ENCODE measurements around the gene IRS1. TPM values are rescaled to one million over a fixed set of nuclear protein-coding genes. Genes with fewer than 3 reads are reported as not detected.

IRS1 gene
- total RNA-seq, 4 donors from 2014 or later = 14.3 to 16.2 (median 15.5) TPM

GRCh38 chr2:226839951-226840350 is 40.3 kb upstream of the IRS1 start:
- ATAC-seq (ENCODE audit: low FRiP score) (no peak), DNase-seq (ENCODE audit: low spot score) (no peak)
- TF ChIP-seq CTCF (IDR thresholded peaks at IDR 0.05) = no peak

GRCh38 chr2:226839161-226839560 is 39.5 kb upstream of the IRS1 start:
- ATAC-seq (ENCODE audit: low FRiP score) (no peak), DNase-seq (ENCODE audit: low spot score) (no peak)
- TF ChIP-seq CTCF (IDR thresholded peaks at IDR 0.05) = no peak

DNA sequence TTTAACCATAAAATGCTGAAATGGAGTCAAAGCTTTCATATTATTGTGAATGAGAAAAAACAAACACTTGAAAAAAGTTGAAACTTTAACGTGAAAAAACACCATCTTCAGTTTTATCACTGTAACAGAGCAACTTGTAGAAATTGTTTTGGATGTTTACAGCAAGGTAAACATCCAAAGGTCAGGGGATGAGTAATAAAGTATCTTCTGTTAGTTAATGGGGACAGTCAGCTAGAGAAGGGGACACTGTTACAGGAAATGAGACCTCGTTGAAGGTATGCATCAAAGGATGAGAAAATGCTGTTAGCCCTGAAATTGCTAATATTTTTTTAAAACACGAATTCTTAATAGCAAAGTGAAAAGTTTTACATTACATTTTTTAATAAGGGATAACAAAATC is 39.1 kb upstream of the IRS1 start:
- no peak for ATAC-seq (ENCODE audit: low FRiP score)
- TF ChIP-seq CTCF (IDR thresholded peaks at IDR 0.05) = no peak
- no peak for DNase-seq (ENCODE audit: low spot score)

GRCh38 chr2:226837787-226838603 is 38.4 kb upstream of the IRS1 start:
- TF ChIP-seq CTCF (IDR thresholded peaks at IDR 0.05) = no peak
- no peak for ATAC-seq (ENCODE audit: low FRiP score)
- no peak for DNase-seq (ENCODE audit: low spot score)

- no peak for TF ChIP-seq CTCF (IDR thresholded peaks at IDR 0.05)
- DNase-seq (ENCODE audit: low spot score) (no peak), ATAC-seq (ENCODE audit: low FRiP score) (no peak)
Observed at GRCh38 chr2:226837334-226837733, 37.7 kb upstream of the IRS1 start.

DNA sequence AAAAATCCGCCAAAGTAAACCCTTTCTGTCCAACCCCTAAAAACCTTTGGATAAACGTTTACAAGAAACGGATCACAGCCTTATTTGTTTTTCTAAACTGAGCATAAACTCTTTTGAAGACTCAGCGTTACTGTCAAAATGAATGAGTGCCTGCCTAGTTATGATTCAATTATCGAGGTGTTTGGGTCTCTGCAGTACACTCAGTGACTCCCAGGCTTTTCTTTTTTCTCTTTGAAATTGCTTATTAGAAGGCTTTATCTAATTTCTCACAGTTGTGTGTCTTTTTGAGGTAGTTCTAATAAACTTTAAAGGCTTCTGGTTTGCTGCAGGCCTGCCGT is 36.9 kb upstream of the IRS1 start:
- no peak for DNase-seq (ENCODE audit: low spot score)
- ATAC-seq (ENCODE audit: low FRiP score) = no peak
- no peak for TF ChIP-seq CTCF (IDR thresholded peaks at IDR 0.05)

All from omental fat pad (tissue), 4 donors.